Mucosa of descending colon (tissue), 3 donors: ENCODE measurements around the gene TBC1D8. TPM values are rescaled to one million over a fixed set of nuclear protein-coding genes. Genes with fewer than 3 reads are reported as not detected.

Experiments used
- ATAC-seq: fragments of 200-7000 bp; cut with Tn5 transposase; one replicate; pipeline ENCODE4 v1.9.1; 2020; ENCODE audit warnings: mild to moderate bottlenecking, moderate library complexity
- DNase-seq, 3 donors: peaks; one replicate each; pipeline ENCODE4 v3.0.0-alpha.2; 2020
- H3K36me3 ChIP-seq: fragments of 200-600 bp; one replicate; pipeline ENCODE4 v1.8.0; 2021; ENCODE audit warnings: low read depth, mild to moderate bottlenecking
- H3K4me1 ChIP-seq: fragments of 200-600 bp; one replicate; pipeline ENCODE4 v1.8.0; 2021; ENCODE audit warnings: low read depth, mild to moderate bottlenecking
- H3K4me3 ChIP-seq: fragments of 200-600 bp; one replicate; pipeline ENCODE4 v1.8.0; 2021; ENCODE audit warnings: mild to moderate bottlenecking
- H3K9me3 ChIP-seq: fragments of 200-600 bp; one replicate; pipeline ENCODE4 v1.8.0; 2021; ENCODE audit warnings: mild to moderate bottlenecking
- CTCF ChIP-seq: fragments of 200-600 bp; IDR thresholded peaks from one replicate; pipeline ENCODE4 v1.8.0; 2022; ENCODE audit warnings: antibody characterized with exemption, mild to moderate bottlenecking
- intact Hi-C, 2 donors: fragments of 100-400 bp; cut with DNase I in 1 of 2; cut with micrococcal nuclease in 1 of 2; formaldehyde crosslinking; loops; one replicate each; pipeline versions ENCODE4 v1.11.0 to v1.11.1; 2022; cut with DNase I, micrococcal nuclease
- total RNA-seq, 3 donors: library from RNA; stranded (reverse); fragmentation: NEBNext Ultra II Directional in 2 of 3; extraction: Animal tissue kit (Norgen Biotek cat#: 25700) in 2 of 3; gene quantifications; one replicate each; pipeline versions ENCODE4 v1.2.1 to v1.2.4, GENCODE V29; 2021 to 2023
- donor health status: DM: no; HTN: no; CAD: no; lungs with moderate emphysema.
- donor health status: DM: no; HTN: no; CAD: no.
- donor health status: DM: no; HTN: yes; CAD: no.

TBC1D8 gene
- total RNA-seq, 3 donors from 2014 or later, result 14.4 to 28.8 (median 17.7) TPM

DNA sequence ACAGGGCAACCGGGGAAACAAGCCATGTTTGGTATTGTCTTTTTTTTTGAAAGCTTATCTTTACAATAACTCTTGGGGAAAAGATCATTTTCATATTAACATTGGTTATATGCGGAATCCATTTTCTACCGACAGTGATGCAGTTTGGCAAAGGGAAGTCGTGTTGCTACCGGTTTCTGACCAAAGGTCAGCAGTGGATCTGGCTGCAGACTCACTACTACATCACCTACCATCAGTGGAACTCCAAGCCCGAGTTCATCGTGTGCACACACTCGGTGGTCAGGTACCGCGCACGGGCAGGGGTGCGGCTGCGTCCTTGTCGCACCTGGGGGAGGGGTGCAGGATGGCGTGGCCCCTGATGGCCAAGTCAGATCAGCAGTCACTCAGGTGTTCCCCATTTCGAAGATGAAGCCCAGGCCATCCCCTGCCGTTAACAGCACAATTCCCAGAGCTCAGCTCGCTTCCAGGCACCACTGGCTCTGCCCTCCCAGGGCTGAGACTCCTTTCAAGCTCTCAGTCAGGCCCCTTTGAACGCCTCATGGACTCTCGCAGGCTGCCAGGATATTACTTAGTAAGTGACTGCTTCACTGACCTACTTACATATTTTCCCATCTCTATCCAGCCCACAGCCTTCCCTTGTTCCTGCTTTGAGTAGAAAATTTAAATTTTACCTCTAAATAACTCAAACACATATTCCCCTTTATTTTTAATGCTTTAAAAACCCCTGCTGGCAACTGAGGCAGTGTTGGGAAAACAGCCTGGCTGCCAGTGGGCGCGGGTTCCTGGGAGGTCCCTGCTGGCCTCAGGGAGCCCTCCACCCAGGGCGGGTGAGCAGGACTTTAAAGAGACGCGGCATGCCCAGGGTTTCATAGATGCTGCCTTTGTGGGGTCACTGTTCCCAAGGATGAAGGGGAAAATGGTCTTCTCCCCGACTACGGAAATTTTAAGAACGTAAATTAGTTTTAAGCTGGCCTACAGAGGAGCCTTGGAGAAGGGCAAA is 182.7 kb downstream of the TBC1D8 start:
- no peak for TF ChIP-seq CTCF
- Histone ChIP-seq H3K4me1 (no peaks in the 10 kb centered on the region), H3K9me3 (no peaks in the 10 kb centered on the region), H3K36me3 (no peaks in the 10 kb centered on the region), H3K4me3 (no peak overlapping the region)
- ATAC-seq (no peak), DNase-seq (no peak)
- intact Hi-C loops, result no loop called here

DNA sequence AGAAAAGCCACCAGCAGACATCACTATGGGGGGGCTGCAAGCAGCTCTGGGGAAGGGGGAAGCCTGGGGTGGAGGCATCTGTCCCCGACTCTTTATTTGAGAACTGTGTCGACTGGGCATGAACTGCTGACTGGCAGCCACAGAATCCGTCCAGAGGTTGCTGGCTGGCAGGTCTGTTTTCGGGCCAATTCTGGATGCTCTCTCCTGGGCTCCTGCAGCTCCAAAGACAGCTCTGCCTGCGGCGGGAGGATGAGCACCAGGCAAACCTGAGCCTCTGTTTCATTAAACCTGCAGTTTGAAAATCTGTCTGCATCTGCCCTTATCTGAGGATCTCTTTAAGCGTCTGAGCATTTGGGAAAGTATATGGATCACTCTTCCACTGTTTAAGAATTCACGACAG is 183.5 kb downstream of the TBC1D8 start:
- intact Hi-C loops, result no loop called here
- H3K4me1 ChIP-seq, result no peaks in the 10 kb centered on the region
- H3K4me3 ChIP-seq, result no peak overlapping the region
- TF ChIP-seq CTCF, result no peak
- H3K9me3 ChIP-seq, result no peaks in the 10 kb centered on the region
- ATAC-seq, result no peak
- no peak for DNase-seq
- no peaks in the 10 kb centered on the region for H3K36me3 ChIP-seq

DNA sequence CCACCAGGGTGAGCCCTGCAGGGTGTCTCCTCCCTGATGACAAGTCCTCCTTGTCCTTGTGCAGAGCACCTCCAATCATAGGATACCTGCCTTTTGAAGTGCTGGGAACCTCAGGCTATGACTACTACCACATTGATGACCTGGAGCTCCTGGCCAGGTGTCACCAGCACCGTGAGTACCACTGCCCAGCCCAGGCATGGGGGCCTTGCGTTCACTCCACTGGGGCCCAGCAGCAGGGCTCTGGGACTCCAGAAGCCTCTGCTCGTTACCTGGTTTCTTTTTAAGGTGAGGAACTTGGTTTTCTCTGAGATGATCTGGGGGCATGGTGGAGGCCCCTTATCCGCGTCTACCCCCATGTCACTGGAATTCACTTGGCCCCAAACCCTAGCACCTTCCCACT is 185.6 kb downstream of the TBC1D8 start:
- H3K4me1 ChIP-seq, result no peaks in the 10 kb centered on the region
- no peak for ATAC-seq
- no peak overlapping the region for H3K4me3 ChIP-seq
- no peak for TF ChIP-seq CTCF
- H3K36me3 ChIP-seq, result no peaks in the 10 kb centered on the region
- intact Hi-C loops, result no loop called here
- no peak for DNase-seq
- H3K9me3 ChIP-seq, result no peaks in the 10 kb centered on the region

DNA sequence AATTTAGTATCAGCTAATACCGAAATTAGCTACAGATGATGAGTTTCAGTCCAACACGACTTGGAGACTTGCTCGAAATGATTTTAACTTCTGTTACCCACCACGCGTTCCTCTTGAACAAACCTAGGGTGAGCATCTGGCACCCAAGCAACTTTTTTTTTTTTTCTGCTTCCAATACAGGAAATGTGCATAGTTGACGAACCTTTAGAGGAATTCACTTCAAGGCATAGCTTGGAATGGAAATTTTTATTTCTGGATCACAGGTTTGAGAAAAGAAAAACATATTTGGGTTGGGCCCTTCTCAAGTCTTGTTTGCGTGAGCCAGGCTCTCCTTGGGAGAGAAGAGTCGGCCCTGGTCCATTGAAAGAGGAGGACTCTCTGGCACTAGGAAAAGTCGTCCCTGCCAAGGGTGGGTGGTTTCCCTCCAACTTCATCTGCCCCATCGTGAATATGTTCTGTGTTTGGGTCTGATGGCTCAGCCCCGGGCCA is 186.5 kb downstream of the TBC1D8 start:
- no peak for ATAC-seq
- H3K4me3 ChIP-seq, result no peak overlapping the region
- TF ChIP-seq CTCF, result no peak
- H3K9me3 ChIP-seq, result no peaks in the 10 kb centered on the region
- H3K36me3 ChIP-seq, result no peaks in the 10 kb centered on the region
- DNase-seq, result no peak
- no peaks in the 10 kb centered on the region for H3K4me1 ChIP-seq
- intact Hi-C loops, result no loop called here

GRCh38 chr2:100964222-100964621 is 187.0 kb downstream of the TBC1D8 start:
- DNase-seq, result no peak
- H3K4me3 ChIP-seq, result no peak overlapping the region
- TF ChIP-seq CTCF, result no peak
- no peaks in the 10 kb centered on the region for H3K36me3 ChIP-seq
- intact Hi-C loops, result no loop called here
- no peaks in the 10 kb centered on the region for H3K9me3 ChIP-seq
- no peaks in the 10 kb centered on the region for H3K4me1 ChIP-seq
- ATAC-seq, result no peak
